Astrocyte (in vitro differentiated cells and primary cell): Measurements from ENCODE around the gene RGS1.

Experiments used
- EZH2 ChIP-seq: IDR thresholded peaks from 2 replicates; pipeline ENCODE4 v1.6.1; 2012; ENCODE audit warnings: mild to moderate bottlenecking, low read length, inconsistent platforms; ENCODE audit not compliant: insufficient read depth
- TF ChIP-seq, protein P1 (sequence below): IDR thresholded peaks from 2 replicates; pipeline ENCODE4 v1.5.1; 2011; ENCODE audit warnings: low read depth, mild to moderate bottlenecking, inconsistent platforms, low read length, moderate library complexity; ENCODE audit not compliant: insufficient read depth

DNA sequence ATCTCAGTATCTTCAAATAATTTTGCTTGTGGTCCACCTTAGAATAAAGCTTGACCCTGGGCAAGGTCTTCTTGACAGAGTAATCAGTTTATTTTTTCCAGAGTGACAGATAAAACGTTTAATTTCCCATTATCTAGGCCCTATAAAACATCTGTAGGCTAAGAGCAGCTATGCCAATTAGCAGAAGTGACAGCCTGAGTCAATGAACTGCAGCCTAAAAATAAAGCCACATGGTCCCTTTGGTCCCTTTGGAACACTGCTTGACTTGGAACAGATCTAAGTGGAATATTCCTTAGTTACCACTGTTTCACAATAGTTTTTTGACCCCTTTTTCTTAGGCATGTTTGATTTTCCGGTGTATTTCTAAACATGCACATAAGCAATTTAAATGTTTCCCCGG, 54.0 kb downstream of the RGS1 start:
- TF ChIP-seq, protein P1, sequence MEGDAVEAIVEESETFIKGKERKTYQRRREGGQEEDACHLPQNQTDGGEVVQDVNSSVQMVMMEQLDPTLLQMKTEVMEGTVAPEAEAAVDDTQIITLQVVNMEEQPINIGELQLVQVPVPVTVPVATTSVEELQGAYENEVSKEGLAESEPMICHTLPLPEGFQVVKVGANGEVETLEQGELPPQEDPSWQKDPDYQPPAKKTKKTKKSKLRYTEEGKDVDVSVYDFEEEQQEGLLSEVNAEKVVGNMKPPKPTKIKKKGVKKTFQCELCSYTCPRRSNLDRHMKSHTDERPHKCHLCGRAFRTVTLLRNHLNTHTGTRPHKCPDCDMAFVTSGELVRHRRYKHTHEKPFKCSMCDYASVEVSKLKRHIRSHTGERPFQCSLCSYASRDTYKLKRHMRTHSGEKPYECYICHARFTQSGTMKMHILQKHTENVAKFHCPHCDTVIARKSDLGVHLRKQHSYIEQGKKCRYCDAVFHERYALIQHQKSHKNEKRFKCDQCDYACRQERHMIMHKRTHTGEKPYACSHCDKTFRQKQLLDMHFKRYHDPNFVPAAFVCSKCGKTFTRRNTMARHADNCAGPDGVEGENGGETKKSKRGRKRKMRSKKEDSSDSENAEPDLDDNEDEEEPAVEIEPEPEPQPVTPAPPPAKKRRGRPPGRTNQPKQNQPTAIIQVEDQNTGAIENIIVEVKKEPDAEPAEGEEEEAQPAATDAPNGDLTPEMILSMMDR = no peak
- no peak for TF ChIP-seq EZH2
